Choroid plexus epithelial cell (primary cell): ENCODE data around the gene TBC1D22A.

ENCODE experiments used
- DNase-seq: peaks from one replicate; pipeline ENCODE4 v3.0.0-alpha.2; 2010; ENCODE audit warnings: low read depth
- H3K4me3 ChIP-seq: 2 replicates; pipeline ENCODE4 v1.5.1; 2011; ENCODE audit warnings: low read depth, mild to moderate bottlenecking, control low read depth, low read length, moderate library complexity
- TF ChIP-seq, protein P1 (sequence below): conservative IDR thresholded peaks from 2 replicates; pipeline ENCODE4 v1.5.1; 2011; ENCODE audit warnings: low read depth, mild to moderate bottlenecking, control low read depth, inconsistent platforms, low read length, moderate library complexity

TBC1D22A gene

GRCh38 chr22:46753761-46754109 lies 8.7 kb upstream of the TBC1D22A start:
- TF ChIP-seq, protein P1, sequence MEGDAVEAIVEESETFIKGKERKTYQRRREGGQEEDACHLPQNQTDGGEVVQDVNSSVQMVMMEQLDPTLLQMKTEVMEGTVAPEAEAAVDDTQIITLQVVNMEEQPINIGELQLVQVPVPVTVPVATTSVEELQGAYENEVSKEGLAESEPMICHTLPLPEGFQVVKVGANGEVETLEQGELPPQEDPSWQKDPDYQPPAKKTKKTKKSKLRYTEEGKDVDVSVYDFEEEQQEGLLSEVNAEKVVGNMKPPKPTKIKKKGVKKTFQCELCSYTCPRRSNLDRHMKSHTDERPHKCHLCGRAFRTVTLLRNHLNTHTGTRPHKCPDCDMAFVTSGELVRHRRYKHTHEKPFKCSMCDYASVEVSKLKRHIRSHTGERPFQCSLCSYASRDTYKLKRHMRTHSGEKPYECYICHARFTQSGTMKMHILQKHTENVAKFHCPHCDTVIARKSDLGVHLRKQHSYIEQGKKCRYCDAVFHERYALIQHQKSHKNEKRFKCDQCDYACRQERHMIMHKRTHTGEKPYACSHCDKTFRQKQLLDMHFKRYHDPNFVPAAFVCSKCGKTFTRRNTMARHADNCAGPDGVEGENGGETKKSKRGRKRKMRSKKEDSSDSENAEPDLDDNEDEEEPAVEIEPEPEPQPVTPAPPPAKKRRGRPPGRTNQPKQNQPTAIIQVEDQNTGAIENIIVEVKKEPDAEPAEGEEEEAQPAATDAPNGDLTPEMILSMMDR = no peak
- no peak for DNase-seq
- H3K4me3 ChIP-seq = no peak overlapping the region

DNA sequence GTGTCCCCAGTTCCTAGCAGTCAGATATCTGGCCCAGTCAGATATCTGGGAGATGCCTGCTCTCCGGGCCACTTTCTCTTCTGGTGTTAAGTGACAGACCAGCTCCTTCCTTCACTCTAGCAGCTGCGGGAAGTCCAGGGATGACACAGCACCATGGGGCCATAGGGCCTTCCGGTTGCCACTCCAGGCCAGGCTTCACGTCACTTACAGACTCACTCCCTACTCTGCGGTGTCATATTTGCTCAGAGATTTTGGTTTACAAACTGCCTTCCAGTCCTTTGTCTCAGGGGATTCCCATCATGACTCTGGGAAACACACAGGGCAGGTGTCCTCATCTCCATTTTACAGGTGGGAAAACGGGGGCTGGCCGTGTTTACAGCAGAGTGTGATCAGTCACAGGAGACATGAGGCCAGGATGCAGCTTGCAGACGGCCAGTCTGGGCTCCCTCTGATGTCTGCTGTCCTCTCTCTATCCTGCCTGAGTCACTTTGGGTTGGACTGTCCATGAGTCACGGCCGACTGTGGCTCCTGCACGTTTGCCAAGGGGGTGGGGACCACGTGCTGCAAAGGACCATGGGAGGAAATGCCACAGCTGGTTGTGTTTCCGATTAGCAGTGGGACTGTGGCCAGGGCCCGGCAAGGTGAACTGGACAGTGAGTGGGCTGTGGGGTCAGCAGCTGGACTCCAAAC lies 8.2 kb upstream of the TBC1D22A start:
- H3K4me3 ChIP-seq = no peak overlapping the region
- peak; percentile 97 for DNase-seq
- TF ChIP-seq, protein P1 = no peak

DNA sequence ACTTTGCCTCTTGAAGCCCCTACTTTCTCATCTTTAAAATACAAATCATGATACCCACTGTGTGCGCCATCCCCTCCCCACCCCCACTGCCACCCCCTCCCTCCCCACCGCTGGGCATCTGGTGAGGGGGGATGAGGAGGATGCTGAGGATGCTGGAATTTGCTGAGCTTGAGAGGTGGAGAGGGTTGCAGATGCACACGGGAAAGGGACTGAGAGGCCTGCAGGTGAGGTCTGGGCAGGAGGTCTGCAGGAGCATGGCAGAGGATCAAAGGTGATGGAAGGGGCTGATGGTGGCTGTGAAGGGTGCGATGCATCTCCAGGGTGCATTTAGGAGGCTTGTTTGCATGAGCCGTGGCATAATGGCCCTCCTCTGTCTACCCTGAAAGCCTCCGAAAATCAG lies 7.6 kb upstream of the TBC1D22A start:
- TF ChIP-seq, protein P1 = no peak
- no peak overlapping the region for H3K4me3 ChIP-seq
- DNase-seq = no peak

- H3K4me3 ChIP-seq = no peak overlapping the region
- TF ChIP-seq, protein P1 = no peak
These were observed 6.9 kb upstream of the TBC1D22A start for GRCh38 chr22:46755525-46755924.

GRCh38 chr22:46756097-46756496 lies 6.4 kb upstream of the TBC1D22A start:
- no peak for DNase-seq
- no peak overlapping the region for H3K4me3 ChIP-seq
- TF ChIP-seq, protein P1 = no peak

More at GRCh38 chr22:46755525-46755924, 6.9 kb upstream of the TBC1D22A start:
- DNase-seq = no peak

DNA sequence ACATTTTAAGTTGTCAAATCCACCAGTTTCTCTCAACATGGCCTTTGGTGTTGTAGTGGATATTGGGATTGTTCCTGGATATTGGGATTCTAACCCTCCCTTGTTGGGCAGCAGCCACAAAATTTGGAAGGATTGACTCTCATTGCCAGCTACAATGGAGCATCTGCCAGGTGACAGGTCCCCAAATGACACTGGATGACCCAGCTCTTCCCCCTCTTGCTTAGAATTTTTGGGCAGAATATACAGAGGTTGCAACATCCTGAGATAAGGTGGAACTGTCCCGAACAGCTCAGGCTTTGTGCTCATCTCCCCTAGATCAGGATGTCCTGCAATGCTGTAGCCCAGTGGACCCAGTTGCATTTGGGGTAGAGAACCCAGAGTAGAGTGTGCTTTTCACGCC lies 5.3 kb upstream of the TBC1D22A start:
- TF ChIP-seq, protein P1 = no peak
- no peak for DNase-seq
- no peak overlapping the region for H3K4me3 ChIP-seq

- TF ChIP-seq, protein P1 = no peak
- DNase-seq = no peak
- no peak overlapping the region for H3K4me3 ChIP-seq
These were observed 4.3 kb upstream of the TBC1D22A start for GRCh38 chr22:46758121-46758520.
